ENCODE results near the gene RFXANK. TPM values are rescaled to one million over a fixed set of nuclear protein-coding genes. Genes with fewer than 3 reads are reported as not detected.
A peak's percentile ranks its signal among the peaks of the same experiment; 100 is the strongest.
"Not testable (repeated sequence)": the region's sequence is repeated elsewhere in the genome, so short reads cannot be mapped to it uniquely, and the experiment has no call there.

Gene RFXANK
- total RNA-seq, 1 donor from 2014 or later = 34.1 TPM

DNA sequence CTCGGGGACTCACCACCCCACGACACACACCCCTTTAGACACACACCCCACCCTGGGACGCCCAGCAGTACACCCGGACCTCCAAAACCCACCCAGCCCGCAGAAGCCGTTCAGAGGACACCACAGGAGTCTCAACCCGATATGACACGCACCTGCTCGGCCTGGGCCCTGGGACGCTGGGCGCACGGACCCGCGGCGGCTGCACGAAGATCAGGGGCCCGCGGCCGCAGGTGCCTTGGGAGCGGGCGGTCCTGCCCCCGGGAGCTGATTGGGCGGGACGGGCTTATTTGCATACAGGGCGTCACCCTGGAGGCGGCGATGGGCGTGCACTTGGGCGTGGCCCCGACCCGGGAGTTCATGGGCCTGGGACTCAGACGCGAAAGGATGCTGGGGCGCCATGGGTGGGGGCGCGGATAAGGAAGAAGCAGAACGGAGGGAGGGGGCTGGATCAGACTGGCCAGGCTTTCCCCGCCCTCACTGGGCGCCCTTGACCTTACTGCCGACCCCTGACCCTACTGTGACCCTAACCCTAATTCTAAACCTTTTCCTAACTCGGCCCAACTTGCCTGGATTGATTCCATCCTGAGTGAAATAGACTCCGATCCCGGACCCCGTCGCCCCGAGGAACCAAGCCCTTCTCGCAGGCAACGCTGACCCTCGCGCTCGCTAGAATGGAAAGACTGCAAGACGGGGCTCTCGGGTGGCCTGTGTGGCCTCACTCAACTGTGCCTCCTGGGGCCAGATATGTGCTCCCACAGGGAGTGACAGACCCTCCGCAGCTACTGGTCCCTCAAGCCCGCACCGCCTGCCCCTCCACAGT lies 21.8 kb upstream of the RFXANK start, which contains the start of gene MEF2B:
MEF2B (minus strand) TSS at position 211 of the 820 bp plus-strand sequence. CDS start 19,528 bp downstream, outside the sequence.
- DNase-seq = no peak

GRCh38 chr19:19170873-19171672 lies 21.0 kb upstream of the RFXANK start:
- no peak for DNase-seq

- DNase-seq = no peak
Observed at GRCh38 chr19:19171821-19172532, 20.1 kb upstream of the RFXANK start.

DNA sequence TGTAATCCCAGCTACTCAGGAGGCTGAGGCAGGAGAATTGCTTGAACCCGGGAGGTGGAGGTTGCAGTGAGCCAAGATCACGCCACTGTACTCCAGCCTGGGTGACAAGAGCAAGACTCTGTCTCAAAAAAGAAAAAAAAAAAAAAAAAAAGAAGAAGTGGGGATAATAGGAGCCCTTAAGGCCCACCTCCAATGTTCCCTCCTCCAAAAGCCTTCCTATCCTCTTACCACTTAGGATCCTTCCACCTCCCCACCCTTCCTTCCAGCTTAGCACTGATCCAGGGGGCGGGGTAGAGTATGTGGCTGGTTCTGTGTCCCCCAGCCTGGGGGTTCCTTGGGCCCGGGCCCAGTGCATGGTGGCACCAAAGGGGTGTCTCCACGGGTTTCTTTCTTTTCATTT lies 18.8 kb upstream of the RFXANK start:
- not testable (repeated sequence) for DNase-seq

- no peak for DNase-seq
Observed at GRCh38 chr19:19176950-19177349, 15.1 kb upstream of the RFXANK start.

DNA sequence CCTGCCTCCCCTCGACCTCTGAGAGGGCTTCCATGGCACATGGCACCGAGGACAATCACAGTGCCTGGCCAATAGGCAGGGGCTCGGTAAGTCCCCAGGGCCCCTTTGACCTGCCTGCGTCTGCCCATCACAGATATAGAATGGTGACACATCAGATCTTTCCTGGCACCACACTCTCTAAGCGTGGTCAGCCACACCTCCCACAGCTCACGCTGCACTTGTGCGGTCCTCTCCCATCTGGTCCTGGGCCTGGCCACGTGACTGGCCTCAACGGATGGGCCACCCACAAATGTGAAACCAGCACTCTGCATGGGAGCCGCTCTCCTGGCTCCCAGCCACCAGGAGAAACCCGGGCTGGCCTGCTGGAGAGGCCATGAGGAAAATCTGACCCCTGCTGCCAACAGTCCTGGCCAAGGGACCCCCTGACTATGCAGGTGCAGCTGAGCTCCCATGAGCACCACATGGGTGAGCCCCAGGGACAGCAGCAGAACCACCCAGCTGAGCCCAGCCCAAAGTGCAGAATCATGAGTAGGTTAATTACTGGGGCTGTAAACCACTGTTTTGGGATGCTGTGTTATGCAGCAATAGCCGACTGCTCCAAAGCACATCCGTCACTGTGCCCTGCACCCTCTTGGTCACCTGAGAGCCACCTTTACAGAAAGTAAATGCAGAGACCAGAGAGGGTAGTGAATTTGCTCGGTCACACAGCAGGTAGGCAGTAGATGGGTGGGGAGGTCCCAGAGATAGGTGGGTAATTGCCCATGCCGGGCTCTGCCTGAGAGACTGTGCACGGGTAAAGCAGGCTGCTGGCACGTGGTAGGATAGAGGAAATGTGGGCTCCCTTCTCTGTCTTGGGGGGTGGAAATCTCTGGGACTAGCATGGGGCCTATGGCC lies 12.3 kb upstream of the RFXANK start:
- DNase-seq = no peak

- no peak for DNase-seq
Observed at GRCh38 chr19:19181488-19181998, 10.5 kb upstream of the RFXANK start.

DNA sequence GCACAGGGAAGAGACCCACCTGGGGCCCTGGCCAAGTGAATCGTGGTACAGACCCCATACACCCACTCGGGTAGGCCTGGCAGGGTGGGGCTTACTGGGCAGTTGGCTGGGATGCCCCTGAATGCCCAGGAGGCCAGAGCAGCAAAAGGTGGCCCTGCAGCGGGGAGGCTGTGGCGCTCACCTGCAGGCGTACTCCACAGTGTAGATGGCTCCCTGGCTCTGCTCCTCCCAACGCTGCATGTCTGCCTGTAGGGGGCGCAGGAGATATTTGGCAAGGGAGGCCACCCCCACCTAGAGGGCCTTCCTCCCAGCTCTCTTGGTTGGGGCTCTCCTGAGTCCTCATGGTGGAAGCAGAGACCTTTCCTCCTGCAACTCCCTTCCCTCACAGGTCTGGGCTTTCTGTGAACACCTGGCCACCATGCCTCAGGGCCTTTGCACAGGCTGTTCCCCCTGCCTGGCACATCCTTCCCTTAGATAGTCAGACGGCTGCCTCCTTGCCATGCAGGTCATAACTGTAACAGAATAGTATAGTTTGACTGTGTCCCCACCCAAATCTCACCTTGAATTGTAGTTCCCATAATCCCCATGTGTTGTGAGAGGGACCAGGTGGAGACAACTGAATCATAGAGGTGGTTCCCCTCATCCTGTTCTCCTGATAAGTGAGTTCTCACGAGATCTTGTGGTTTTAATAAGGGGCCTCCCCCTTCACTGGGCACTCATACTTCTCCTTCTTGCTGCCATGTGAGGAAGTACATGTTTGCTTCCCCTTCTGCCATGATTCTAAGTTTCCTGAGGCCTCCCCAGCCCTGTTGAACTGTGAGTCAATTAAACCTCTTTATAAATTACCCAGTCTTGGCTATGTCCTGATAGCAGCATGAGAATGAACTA lies 6.0 kb upstream of the RFXANK start:
- no peak for DNase-seq

DNA sequence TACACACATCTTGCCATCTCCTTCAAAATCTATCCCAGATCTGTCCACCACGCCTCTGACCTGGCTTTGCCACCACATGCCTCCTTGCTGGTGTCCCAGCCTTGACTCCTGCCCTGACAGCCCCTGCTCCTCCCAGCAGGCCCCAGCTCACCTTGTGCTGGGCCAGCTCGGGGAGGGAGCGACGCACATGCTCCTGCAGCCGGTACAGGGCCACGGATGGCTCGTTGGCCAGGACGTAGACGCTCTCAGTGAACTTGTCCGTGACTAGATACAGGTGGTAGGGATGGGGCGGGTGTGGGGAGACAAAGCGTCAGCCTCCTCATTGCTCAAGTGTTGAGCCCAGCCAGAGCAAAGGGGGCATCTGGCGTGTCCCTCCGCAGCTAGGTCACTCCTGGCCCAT lies 5.3 kb upstream of the RFXANK start:
- no peak for DNase-seq

DNA sequence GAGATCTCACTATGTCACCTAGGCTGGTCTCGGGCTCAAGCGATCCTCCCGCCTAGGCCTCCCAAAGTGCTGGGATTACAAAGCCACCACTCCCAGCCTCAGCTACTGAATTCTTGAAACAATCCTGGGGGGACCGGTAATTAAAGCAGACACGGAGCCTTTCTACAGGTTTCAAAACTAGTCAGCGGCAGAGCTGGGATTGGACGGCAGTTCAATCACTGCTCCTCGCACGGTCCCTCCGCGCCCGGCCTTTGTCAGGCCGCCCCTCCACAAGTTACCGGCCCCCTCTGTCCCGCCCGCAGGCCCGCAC lies 335 bp upstream of the RFXANK start:
- no peak for DNase-seq

GRCh38 chr19:19192910-19193423 lies 909 bp downstream of the RFXANK start:
- DNase-seq = peak; percentile 50

DNA sequence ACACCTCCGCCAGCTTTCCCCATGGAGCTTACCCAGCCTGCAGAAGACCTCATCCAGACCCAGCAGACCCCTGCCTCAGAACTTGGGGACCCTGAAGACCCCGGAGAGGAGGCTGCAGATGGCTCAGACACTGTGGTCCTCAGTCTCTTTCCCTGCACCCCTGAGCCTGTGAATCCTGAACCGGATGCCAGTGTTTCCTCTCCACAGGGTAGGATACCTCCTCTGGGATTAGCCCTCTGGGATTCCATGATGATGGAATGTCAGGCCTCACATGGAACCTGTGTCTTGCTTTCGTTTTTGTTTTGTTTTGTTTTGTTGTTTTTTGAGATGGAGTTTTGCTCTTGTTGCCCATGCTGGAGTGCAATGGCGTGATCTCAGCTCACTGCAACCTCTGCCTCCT lies 1.9 kb downstream of the RFXANK start:
- DNase-seq = no peak

DNA sequence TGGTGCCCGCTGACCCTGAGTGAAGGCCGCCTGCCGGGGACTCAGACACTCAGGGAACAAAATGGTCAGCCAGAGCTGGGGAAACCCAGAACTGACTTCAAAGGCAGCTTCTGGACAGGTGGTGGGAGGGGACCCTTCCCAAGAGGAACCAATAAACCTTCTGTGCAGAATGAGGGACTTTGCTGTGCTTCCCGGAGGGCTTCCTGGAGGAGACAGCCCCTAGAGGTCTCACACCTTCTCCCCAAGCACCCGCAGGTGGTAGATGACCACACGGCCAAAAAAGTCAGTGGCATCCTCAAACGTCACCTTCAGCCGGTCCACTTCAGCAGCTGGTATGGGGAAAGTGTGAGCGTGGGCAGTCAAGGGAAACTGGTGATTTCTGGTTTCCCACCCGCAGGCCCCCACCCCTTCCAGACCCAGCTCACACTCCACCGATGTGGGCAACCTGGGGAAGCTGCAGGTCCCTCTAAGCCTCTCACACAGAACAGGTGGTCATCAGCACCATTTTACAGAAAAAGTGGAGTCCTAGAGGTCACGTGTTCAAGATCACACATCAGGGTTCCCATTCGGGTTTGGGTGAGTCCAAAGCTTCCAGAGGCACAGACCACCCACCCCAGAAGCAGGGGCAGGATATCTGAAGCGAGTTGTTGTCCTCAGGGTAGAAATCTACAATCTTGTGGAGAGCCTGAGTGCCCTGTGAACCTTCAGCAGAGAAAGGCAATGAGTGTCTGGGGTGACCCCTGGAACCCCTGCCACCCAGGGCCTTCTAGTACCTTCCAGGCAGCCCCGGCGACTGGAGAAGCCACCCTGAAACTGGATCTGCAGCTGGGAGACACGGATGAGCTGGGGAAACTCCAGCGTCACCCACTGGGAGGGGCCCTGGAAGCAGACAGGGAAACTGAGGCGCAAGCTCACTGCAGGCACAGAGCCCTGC lies 9.9 kb downstream of the RFXANK start:
- DNase-seq = no peak

GRCh38 chr19:19202707-19203011 lies 10.6 kb downstream of the RFXANK start:
- DNase-seq = no peak

- DNase-seq = peak; percentile 81
Observed at GRCh38 chr19:19203012-19203856, 11.2 kb downstream of the RFXANK start, which contains the start of gene NR2C2AP. TSS of gene NR2C2AP (minus strand) at chr19:19203414. CDS start at chr19:19203060, 354 bp downstream.

DNA sequence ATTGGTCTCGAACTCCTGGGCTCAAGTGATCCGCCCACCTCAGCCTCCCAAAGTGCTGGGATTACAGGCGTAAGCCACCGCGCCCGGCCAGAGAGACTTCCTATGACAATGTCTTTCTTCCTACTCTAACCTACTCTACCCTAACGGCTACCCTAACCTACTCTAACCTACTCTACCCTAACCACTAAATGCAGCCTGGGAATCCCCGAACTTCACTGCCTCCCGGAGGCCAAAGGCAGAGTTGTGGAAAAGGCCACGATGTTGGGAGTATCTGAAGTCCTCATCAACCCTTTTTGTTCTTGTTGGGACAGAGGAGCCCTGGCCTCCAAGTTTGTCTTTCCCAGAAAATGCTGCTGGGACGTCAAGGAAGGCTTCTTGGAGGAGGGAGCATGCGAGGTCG lies 12.1 kb downstream of the RFXANK start:
- DNase-seq = no peak

DNA sequence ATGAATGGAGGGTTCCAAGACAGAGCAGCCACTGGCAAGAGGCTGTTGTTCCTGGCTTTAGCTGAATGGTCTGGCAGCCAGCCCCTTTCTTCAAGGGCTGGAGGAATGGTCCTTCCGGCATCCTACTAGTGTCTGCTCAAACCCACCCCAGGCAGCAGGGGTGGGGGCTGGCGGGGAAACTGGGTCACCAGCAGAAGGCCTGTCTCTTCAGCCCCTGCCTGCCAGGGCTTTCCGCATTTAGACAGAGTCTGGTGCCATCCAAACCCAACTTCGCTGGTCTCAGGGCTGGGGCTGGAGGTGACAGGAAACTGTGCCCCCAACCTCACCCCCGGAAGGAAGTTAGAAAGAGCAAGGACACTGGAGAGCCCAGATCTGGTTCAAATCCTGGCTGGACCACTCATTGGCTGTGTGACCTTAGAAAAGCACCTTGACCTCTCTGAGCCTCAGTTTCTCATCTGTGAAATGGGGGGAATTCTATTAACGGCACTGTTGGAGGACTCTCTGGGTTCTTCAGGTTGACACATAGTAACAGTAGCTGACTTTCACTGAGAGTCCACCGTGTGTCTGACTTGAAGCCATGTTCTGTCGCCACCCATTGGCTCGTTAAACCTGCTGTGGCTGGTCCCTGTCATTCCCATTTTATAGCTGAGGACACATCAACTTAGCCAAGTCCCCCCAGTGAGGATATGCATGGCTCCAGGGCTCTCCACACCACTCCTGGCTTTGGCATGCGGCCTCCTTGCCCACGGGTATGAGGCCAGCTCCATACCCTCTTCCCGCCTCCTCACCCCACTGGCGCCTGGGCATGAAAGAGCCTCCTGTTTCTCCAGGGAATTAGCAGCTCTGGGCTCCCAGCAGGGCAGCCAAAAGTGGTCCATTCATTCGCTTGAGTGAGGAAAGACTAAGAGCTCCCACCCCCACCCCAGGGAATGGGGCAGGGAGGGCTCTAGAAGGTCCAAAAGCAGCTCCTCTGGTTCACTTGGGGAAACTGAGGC lies 13.7 kb downstream of the RFXANK start:
- no peak for DNase-seq

Data from skin of body (tissue), 2 donors.